Measurements from ENCODE around the gene NUMB. TPM values are rescaled to one million over a fixed set of nuclear protein-coding genes. Genes with fewer than 3 reads are reported as not detected.

The NUMB gene
- total and polyA plus RNA-seq, 2 of the 13 experiments (the other 11 are each of a cell fraction or from before 2014, with no cell fraction given) = 20.3 to 71.1 TPM

GRCh38 chr14:73307261-73307660 lies 151.1 kb downstream of the NUMB start:
- FAIRE-seq = no peak
- intact Hi-C loops (cut with micrococcal nuclease; ENCODE audit: unreplicated experiment) = no loop called here
- Histone ChIP-seq H3K4me2 (ENCODE audit: low read depth, low read length) (no peak overlapping the region), H2AFZ (ENCODE audit: low read length) (no peak overlapping the region), H3K9ac (ENCODE audit: insufficient read depth, low read depth, low read length) (no peak overlapping the region), H4K20me1 (ENCODE audit: insufficient read depth, low read length) (no peaks in the 10 kb centered on the region), H3K79me2 (ENCODE audit: insufficient read depth, low read length) (no peaks in the 10 kb centered on the region), H3K4me3 (replicated peaks in 1 of 3; ENCODE audit: insufficient read depth in 1 of 3, low read depth in 2 of 3, low read length in 3 of 3) (no peak overlapping the region), H3K27me3 (ENCODE audit: control insufficient read depth in 1 of 2, insufficient read depth in 2 of 2, low read length in 2 of 2) (no peaks in the 10 kb centered on the region), H3K4me1 (ENCODE audit: insufficient read depth, low read length) (no peaks in the 10 kb centered on the region), H3K27ac (ENCODE audit: extremely low read length, insufficient read depth, low read length) (no peak overlapping the region), H3K9me3 (ENCODE audit: low read length) (no peaks in the 10 kb centered on the region), H3K36me3 (replicated peaks in 1 of 2; ENCODE audit: control insufficient read depth in 1 of 2, insufficient read depth in 2 of 2, low read length in 2 of 2) (no peaks in the 10 kb centered on the region)
- 98% methylated on average over 3 of the region's 3 CpGs for WGBS (ENCODE audit: low lambda C conversion rate)
- in situ Hi-C loops (cut with HindIII; ENCODE audit: extremely low pct_ligation_motif_present, low pct_unique_long_range_greater_than_20kb) = no loop called here
- no peak for DNase-seq (ENCODE audit: low spot score)
- POLR2A ChIA-PET = interaction anchor here (1.1 kb wide), 1 partner anchor 11 kb away, joined by 6 read pairs; no protein-coding TSS in a partner anchor
- no peak for ATAC-seq
- CTCF ChIA-PET (ENCODE audit: low intra/inter-chr PET ratio, low total read pairs) = no interaction called here
- BruUV-seq (replicated peaks) = no TSS peak
- TF ChIP-seq ZNF562 (CRISPR knock-in tag; IDR thresholded peaks at IDR 0.05; ENCODE audit: borderline replicate concordance) (no peak), GATA4 (IDR thresholded peaks at IDR 0.05; ENCODE audit: borderline replicate concordance, low read depth) (no peak), ZSCAN21 (CRISPR knock-in tag; IDR thresholded peaks at IDR 0.05; ENCODE audit: borderline replicate concordance) (no peak), FOXO1 (CRISPR knock-in tag; IDR thresholded peaks at IDR 0.05) (no peak), SNAPC4 (CRISPR knock-in tag; IDR thresholded peaks at IDR 0.05) (no peak), ZNF83 (CRISPR knock-in tag; IDR thresholded peaks at IDR 0.05; ENCODE audit: borderline replicate concordance) (no peak), ZNF563 (CRISPR knock-in tag; IDR thresholded peaks at IDR 0.05) (no peak), ATF1 (CRISPR knock-in tag; IDR thresholded peaks at IDR 0.05) (no peak), ZBTB40 (IDR thresholded peaks at IDR 0.05) (no peak), ZBTB40 (CRISPR knock-in tag; IDR thresholded peaks at IDR 0.05) (no peak), TRIM24 (CRISPR knock-in tag; IDR thresholded peaks at IDR 0.05) (no peak), ATAD3A (CRISPR knock-in tag; IDR thresholded peaks at IDR 0.05) (no peak)
